MV-4-11 (cell line): ENCODE results near the gene ST6GALNAC5.

Source experiments
- DNase-seq: peaks from one replicate; lab custom pipeline; 2025; lab: John Stamatoyannopoulos, UW

Gene ST6GALNAC5

GRCh38 chr1:77014073-77014788 lies 147.0 kb downstream of the ST6GALNAC5 start:
- no peak for DNase-seq

- no peak for DNase-seq
Measured at GRCh38 chr1:77015748-77016341, 148.6 kb downstream of the ST6GALNAC5 start.

GRCh38 chr1:77016386-77016985 lies 149.2 kb downstream of the ST6GALNAC5 start:
- no peak for DNase-seq

- no peak for DNase-seq
Measured at GRCh38 chr1:77018311-77018710, 151.0 kb downstream of the ST6GALNAC5 start.

GRCh38 chr1:77018761-77019160 lies 151.5 kb downstream of the ST6GALNAC5 start:
- no peak for DNase-seq

- DNase-seq, result no peak
Measured at GRCh38 chr1:77021732-77022131, 154.5 kb downstream of the ST6GALNAC5 start.

GRCh38 chr1:77024500-77024899 lies 157.2 kb downstream of the ST6GALNAC5 start:
- no peak for DNase-seq

- no peak for DNase-seq
Measured at GRCh38 chr1:77025599-77025998, 158.3 kb downstream of the ST6GALNAC5 start.

GRCh38 chr1:77026135-77026534 lies 158.9 kb downstream of the ST6GALNAC5 start:
- DNase-seq, result no peak

GRCh38 chr1:77026640-77027039 lies 159.4 kb downstream of the ST6GALNAC5 start:
- DNase-seq, result no peak

- DNase-seq, result no peak
Measured at GRCh38 chr1:77027847-77028246, 160.6 kb downstream of the ST6GALNAC5 start.

GRCh38 chr1:77030401-77031105 lies 163.3 kb downstream of the ST6GALNAC5 start:
- DNase-seq, result no peak

- DNase-seq, result no peak
Measured at GRCh38 chr1:77031106-77031662, 163.9 kb downstream of the ST6GALNAC5 start.

GRCh38 chr1:77036560-77036959 lies 169.3 kb downstream of the ST6GALNAC5 start:
- peak; percentile 13 for DNase-seq

GRCh38 chr1:77037038-77037437 lies 169.8 kb downstream of the ST6GALNAC5 start:
- DNase-seq, result no peak

GRCh38 chr1:77038000-77038399 lies 170.7 kb downstream of the ST6GALNAC5 start:
- no peak for DNase-seq

GRCh38 chr1:77039111-77039510 lies 171.8 kb downstream of the ST6GALNAC5 start:
- DNase-seq, result no peak

- no peak for DNase-seq
Measured at GRCh38 chr1:77039739-77040138, 172.5 kb downstream of the ST6GALNAC5 start.

- peak; percentile 79 for DNase-seq
Measured at GRCh38 chr1:77040826-77041225, 173.5 kb downstream of the ST6GALNAC5 start.

- no peak for DNase-seq
Measured at GRCh38 chr1:77044133-77044849, 177.0 kb downstream of the ST6GALNAC5 start.

GRCh38 chr1:77047575-77047974 lies 180.3 kb downstream of the ST6GALNAC5 start:
- DNase-seq, result no peak
